Activated CD4-positive, alpha-beta T cell treated with anti-CD3 and anti-CD28 coated beads for 4 hours (primary cell): ENCODE data around the gene MRPS5.
"Not testable (repeated sequence)": the region's sequence is repeated elsewhere in the genome, so short reads cannot be mapped to it uniquely, and the experiment has no call there.

ENCODE experiments used
- DNase-seq, 2 donors: peaks; one replicate each; pipeline ENCODE4 v3.0.0-alpha.2; 2020

Gene MRPS5

GRCh38 chr2:95121407-95122196 lies at the start of gene MRPS5:
TSS of gene MRPS5 (minus strand) at chr2:95121808. CDS start at chr2:95121791, 17 bp downstream.
- DNase-seq = peak; percentile 87 to 91

DNA sequence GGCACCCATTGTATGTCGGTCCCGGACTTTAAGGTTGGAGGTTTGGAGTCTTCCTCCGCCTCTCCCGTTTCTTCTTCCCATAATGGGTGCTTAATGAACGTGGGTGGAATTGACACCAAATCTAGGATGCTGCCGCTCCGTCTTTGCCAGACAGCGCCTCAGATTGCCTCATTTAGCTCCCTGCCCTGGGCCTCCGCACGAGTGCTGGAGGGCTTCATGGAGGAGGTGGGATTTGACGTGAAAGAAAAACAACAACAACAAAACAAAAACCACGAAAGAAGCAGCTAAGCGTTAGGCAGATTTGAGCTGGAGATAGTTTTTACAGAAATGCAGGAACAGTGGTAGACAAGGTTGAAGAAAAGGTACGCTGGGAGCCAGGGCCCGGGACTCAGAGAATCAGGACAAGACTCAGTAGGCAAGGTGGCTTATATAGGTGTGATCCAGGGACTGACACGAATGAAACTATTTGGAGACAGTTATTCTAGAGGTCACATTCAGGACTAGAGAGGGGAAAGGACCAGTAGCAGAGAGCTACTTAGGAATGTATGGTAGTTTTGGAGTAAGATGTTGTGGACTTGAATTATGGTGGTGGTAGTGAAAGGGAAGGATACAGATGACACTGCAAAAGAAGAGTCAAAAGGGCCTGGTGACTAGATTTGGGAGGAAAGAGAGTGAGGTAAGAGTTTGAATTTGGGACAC lies 44.6 kb upstream of the MRPS5 start:
- no peak for DNase-seq

DNA sequence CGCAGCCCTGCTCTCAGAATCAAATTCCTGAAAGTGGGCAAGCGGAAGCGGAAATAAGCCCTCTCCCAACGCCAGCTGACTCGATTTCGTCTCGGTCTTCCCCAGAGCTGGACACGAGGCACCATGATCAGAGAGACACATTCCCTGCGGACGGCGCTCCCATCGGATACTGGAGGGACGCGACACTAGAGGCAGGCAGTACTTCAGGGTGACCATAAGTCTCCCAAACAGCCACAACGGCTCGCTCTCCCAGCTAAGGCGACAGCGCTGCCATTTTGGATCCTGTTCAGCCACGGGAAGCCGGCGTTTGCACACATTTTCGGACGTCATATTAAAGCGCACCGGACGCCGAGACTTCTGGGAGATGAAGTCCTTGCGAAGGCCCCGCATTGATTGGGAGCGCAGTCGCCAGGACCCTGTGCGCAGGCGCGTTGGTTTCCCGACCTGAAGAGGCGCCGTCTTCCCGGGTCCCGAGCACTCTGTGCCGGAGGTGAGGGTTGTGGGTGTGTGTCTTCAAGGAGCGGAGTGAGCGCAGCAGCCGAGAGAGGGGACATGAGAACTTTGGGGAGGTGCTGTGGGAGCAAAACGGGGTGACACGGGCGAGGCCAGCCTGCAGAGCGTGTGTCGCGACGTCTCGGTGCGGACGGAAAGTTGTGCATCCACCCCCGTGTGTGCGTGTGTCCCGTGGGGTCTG lies 43.9 kb upstream of the MRPS5 start, which contains the start of gene ZNF2:
Gene ZNF2 (plus strand): TSS at position 439 of the 694 bp plus-strand sequence. CDS start 10,418 bp downstream, outside the sequence.
- DNase-seq = peak; percentile 96 to 98

- no peak for DNase-seq
Measured at GRCh38 chr2:95165030-95165370, 43.4 kb upstream of the MRPS5 start.

DNA sequence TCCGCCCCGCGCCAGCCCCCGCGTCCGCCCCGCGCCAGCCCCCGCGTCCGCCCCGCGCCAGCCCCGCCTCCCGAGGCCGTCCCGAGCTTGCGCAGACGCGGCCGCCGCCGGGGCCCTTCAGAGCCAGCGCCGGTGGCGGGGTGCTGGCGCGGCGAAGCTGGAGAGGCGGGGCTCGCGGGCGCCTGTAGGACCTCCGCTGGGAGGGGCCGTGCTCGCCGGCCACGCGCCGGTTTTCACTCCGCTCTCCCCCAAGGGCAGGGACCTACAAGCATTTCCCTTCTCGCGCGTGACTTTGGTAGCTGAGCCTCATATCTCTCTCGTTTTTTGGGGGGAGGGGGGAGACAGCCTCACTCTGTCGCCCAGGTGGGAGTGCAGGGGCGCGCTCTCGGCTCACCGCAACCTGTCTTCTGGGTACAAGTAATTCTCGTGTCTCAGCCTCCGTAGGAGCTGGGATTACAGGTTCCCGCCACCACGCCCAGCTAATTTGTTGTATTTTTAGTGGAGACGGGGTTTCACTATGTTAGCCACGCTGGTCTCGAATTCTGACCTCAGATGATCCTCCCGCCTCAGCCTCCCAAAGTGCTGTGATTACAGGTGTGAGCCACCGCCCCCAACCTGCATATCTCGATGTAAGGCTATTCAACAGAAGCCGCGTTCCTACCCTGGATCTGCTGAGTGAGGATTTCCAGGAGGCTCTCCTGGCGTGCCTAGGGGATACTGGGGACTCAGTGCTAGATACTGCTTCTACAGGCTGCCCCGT lies 38.3 kb upstream of the MRPS5 start, which contains the start of gene ZNF514:
Gene ZNF514 (minus strand): TSS at position 159 of the 760 bp plus-strand sequence. CDS start 6,595 bp downstream, outside the sequence.
- peak; percentile 68 to 76 for DNase-seq

DNA sequence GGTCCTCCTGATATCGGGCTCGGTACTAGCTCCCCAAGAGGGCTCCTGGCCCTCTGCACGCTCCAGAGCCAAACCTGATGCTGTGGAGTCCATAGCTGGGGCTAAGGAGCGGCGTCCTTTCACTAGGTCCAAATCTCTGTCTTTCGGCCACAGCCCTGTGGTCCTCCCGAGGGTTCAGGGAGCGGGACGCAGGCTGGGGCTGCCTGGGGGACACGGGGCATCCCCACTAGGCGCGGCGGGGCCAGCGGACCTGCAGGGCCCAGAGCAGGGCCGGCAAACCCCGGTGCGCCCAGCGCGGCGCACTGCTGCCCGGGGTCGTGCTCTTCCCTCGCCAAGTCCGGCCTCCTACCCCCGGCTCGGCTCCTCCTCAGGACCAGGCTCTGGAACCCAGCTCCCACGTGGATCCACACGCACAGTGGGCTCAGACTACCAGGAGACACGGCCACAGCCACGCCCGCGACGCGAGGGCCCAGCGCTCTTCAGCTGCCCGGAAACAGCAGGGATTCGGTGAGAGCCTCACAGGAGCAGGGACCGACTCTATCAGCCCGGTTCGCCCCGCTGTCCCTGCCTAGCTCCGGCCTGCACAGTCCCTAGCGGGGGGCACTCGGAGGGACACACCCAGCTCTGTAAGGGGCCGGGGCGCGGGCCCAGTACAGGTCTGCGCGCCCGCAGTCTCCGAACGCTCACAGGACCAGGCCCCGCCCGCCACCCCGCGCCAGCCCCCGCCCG lies 37.4 kb upstream of the MRPS5 start:
- DNase-seq = no peak

DNA sequence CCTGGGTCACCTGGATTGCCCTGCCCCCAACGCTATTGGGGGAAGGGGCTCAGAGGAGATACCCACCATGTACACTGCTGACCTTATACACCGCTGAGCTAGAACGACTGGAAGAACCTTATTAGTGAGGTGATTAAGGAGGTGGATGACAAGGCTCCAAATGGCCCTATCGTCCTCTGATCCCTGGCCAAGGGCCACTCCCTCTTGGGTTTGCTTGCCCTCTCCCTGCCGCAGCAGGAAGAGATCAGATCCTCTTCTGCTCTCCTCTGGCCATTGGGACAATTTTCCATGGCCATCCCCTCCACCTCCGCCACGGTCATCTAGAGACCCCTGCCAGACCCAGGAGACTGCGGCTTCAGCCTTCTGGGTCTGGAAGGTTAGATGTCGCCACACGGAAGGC lies 36.8 kb upstream of the MRPS5 start:
- DNase-seq = no peak

DNA sequence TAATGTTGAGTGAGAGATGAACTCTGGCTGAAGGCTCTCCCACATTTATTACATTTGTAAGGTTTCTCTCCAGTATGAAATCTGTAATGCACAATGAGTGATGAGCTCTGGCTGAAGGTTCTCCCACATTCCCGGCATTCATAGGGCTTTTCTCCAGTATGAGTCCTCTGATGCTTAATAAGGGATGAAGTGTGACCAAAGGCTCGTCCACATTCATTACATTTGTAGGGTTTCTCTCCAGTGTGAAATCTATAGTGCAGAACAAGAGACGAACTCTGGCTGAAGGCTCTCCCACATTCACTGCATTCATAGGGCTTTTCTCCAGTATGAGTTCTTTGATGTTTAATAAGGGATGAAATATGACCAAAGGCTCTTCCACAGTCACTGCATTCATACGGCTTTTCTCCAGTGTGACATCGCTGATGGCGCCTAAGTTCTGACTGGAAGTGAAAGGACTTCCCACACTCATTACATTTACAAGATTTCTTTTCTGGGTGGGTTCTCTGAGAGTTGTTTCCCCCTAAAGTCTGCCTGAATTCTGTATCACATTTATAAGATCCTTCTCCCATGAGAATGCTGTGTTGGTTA lies 27.9 kb upstream of the MRPS5 start:
- DNase-seq = no peak

- DNase-seq = no peak
Measured at GRCh38 chr2:95143838-95144237, 22.2 kb upstream of the MRPS5 start.

DNA sequence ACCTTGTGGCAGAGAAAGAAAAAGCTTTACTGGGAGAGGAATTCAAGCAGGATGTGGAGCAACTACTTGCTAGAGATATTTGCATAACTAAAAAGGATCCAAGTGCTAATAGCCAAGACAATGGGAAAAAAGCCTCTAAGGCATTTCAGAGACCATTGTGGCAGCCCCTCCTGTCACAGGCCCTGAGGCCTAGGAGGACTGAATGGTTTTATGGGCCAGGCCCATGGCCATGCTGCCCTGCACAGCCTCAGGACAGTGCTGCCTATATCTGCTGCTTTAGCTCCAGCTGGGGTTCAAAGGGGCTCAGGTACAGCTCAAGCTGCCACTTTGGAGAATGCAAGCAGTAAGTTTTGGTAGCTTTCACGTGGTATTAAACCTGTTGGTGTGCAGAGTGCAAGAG lies 17.1 kb upstream of the MRPS5 start:
- DNase-seq = no peak

GRCh38 chr2:95122197-95122551 lies 566 bp upstream of the MRPS5 start:
- no peak for DNase-seq

GRCh38 chr2:95121093-95121406 lies 558 bp downstream of the MRPS5 start:
- no peak for DNase-seq

DNA sequence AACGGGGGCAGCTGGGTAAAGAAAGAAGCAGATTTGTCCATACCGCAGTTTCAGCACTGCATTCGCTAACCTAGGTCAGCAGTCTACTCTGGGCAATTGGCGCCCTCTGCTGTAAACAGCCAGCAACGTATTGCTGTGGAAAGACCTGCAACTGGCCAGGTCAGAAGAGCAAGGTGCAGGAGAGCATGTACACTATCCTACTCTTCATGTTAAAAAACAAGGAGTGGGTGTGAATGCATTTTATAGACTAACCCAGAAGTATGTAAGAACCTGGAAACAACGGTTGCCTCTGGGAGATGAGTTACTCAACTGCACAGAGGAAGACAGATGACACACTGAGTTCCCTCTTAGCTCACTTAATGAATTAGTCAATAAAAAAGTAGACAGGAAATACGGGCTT lies 6.2 kb downstream of the MRPS5 start:
- DNase-seq = peak; percentile 64 to 74

GRCh38 chr2:95113464-95113863 lies 8.1 kb downstream of the MRPS5 start:
- no peak for DNase-seq

- DNase-seq = no peak
Measured at GRCh38 chr2:95110395-95110794, 11.2 kb downstream of the MRPS5 start.

DNA sequence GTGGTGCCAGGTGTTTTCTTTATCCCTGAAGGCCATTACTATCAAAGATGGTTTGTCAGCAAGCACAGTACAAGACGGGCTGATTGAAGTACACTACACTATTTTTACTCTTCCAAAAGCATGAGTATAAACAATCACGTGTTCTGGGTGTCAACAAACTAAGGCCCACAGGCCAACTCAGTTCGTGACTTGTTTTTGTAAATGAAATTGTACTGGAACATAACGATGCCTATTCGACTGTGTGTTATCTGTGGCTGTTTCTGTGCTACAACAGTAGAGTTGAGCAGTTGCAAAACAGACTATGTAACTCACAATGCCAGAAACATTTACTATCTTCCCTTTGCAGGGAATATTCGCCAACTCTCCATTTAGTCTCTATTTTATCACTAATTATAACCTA lies 12.3 kb downstream of the MRPS5 start:
- DNase-seq = no peak

DNA sequence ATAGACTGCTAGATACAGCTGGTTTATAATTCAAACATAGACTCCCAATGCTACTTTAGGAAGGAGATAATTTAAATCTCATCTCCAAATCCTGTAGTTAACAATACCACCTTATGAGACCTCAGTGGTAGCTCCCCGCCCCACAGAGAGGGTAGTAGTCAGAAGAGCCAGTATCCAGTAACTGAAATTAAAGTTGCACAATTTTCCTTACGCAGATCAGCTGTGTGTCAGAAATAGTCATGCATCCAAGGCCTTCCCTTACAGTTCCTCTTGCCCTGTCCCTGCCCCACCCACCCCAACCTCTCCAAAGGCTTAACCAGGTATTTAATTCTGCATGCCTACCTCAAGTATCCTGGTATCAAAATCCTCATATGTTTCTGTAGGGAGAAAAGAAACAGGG lies 15.5 kb downstream of the MRPS5 start:
- DNase-seq = no peak

DNA sequence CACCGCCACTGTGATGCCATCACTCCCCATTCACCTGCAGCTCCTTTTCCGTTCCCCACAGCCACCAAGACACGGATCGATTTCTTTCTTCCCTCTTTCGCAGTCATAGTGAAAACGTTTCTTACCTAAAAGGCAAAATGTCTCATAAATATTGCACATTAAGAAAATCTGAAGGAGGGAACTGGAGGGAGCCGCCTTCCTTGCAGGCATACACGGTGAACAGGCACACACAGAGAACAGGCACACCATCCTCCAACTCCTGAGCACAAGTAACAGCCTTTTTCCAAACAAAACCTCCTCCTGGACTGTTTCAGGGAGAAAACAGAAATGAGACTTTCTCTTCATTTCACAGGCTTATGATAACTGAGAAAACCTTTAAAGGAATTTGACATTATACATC lies 17.0 kb downstream of the MRPS5 start:
- no peak for DNase-seq

DNA sequence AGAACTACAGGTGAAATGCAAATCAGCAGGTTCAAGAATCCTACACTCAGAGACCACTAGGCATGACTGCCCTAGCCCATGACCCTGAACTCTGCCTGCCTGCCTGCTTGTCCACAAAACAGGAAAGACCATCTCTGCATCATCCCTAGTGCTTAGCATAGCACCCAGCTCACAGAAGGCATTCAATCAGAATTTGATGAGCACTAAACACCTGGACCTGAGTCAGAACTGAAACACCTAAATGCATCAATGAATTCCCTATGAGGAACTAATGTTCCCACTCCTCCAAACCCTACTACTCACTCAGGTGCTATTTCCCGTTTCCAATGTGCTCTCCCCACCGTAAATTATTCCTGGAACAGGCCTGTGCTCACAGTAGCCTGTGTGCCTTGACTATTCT lies 21.7 kb downstream of the MRPS5 start:
- DNase-seq = no peak

DNA sequence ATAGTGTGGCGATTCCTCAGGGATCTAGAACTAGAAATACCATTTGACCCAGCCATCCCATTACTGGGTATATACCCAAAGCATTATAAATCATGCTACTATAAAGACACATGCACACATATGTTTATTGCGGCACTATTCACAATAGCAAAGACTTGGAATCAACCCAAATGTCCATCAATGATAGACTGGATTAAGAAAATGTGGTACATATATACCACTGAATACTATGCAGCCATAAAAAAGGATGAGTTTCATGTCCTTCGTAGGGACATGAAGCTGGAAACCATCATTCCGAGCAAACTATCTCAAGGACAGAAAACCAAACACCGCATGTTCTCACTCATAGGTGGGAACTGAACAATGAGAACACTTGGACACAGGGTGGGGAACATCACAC lies 23.3 kb downstream of the MRPS5 start:
- not testable (repeated sequence) for DNase-seq

GRCh38 chr2:95091885-95092555 lies 29.6 kb downstream of the MRPS5 start:
- no peak for DNase-seq
